CD4-positive, alpha-beta T cell treated with Interleukin-4 for 4 hours (primary cell): ENCODE measurements around the gene DLK1.

Source experiments
- DNase-seq: peaks from one replicate; pipeline ENCODE4 v3.0.0-alpha.2; 2020

Gene DLK1

DNA sequence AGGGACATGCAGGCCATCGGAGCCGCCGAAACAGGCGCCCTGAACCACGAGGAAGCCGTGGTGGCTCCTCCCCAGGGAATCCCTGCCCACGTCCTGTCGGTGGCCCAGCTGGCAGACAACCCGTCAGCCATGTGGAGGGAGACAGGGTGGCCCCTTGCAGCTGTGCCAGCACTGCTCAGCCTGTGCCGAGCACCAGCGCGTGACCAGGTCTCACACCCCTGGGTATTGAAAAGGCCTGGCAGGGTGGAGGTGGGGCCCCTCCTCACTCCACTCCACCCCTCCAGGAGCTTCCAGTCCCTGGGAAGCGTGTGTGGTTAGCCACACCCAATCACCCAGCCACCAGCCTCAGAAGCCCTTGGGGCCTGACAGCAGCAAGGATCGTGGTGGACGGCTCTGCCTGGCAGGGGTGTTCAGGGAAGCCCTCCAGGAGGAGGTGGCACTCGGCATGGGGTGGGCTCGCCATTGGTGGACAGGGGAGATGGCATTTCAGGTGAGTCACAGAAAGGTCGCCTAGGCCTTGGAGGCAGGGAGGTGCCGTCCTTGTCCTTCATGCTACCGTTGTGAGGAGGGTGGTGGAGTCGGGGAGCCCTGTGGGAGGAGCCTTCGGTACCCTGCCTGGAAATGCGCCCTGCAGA is 12.3 kb upstream of the DLK1 start:
- no peak for DNase-seq

DNA sequence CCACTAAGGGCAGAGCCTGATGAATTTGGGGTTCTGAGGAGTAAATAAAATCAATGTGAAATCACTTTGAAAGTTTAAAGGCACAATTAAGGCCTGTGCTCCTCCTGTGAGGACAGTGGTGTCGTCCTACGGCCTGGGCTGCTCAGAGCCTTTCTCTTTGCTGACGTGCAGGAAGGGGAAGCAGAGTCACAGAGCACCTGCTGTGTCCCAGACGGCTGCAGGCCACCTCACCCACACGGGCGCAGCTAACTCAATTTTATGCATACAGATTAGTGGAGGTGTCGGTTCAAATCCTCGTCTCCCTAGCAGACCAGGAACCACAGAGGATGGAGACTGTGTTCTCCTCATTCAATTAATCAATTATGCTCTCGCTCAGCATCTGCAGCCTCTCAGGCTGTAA is 11.4 kb upstream of the DLK1 start:
- no peak for DNase-seq

DNA sequence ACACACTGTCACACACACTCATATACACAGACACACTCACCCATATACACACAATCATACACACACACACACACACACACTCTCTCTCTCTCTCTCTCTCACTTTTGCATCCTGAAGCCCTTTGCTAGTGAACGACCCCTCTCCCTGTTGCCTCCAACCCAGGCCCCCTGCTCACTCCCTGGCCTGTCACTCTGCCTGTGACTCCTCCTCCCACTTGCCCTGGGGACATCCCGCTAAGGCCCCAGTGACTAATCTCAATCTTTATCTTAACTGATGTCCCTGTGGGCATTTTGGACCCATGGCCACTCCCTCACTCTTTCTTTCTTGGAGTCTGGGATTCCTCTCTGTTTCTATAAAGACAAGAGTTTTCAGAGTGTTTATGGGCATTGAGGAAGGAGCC is 10.9 kb upstream of the DLK1 start:
- DNase-seq: no peak

DNA sequence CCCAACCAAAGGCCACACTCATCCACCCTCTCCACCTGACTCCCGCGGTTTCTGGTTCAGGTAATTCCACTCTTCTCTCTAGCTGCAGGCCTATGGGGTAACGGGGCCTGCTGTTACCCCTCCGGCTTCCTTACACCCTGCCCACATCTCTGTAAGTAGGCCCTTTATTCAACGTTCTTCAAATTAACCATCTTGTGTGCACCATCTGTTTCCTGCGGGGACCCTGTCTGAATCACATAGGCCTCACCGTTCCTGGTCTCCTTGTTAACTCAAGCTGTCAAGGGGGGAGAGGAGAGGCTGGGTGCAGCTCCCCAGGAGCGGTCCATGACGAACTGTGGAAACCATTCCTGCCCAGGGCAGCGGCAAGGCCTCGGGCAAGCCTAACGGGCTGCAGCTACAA is 9.3 kb upstream of the DLK1 start:
- no peak for DNase-seq

DNA sequence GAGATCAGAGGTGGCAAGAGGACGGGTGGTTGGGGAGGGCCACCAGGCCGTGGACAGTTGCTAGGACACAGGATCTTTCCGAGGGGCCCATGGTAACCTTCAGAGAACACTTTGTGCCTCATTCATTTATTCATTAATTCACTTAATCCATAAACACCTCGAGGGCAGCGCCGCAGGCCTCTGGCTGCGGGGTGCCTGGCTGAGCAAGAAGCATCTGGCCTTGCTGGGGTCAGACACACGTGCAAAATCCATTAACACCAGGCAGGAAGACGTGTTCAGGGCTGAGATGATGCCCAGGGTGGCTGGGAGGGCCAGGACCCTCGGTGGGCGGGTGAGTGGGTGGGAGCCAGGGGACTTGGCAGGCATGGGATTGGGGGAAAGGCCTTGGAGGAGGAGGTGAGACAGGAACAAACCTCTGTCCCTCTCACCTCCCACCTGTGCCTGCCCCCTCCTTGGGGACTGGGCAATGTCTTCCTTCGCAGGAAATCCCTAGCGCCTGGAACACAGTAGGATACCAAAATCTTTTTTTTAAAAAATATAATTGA is 6.6 kb upstream of the DLK1 start:
- no peak for DNase-seq

DNA sequence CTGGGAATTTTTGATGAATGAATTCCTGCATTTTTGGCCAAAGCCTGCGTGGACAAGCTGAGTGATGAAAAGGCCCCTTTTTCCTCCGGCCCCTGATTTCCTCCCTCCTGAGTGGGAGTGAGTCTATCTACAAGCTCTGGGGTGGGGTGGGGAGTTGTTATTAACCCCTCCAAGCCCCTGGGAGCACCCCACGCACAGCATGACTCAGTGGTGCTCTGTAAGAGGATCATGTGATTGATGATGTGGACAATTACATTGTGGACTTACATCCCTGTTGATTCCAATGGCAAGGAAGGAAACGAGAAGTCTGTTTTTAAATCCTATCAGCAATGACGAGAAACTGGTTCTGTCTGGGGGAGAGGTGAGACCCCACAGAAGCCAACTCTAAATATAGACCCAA is 5.1 kb upstream of the DLK1 start:
- DNase-seq: no peak

DNA sequence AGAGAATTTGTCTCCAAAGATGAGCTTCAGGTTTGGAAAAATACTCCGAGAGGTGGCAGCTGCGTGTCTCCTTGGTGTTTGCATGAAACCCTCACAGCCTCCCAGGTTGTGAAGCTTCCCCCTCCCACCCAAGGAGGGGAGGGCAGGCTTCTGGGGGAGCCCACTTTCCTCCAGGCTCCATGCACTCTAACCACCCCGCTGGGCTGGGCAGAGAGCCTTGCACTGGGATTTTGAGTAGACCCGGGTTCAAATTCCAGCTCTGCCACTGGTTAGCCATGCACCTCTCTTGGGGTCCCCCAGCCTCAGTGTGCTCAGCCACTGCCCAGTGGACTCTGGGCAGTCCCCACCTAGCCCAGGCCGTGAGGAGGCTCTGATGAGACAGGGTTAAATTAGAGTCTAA is 4.3 kb upstream of the DLK1 start:
- no peak for DNase-seq

DNA sequence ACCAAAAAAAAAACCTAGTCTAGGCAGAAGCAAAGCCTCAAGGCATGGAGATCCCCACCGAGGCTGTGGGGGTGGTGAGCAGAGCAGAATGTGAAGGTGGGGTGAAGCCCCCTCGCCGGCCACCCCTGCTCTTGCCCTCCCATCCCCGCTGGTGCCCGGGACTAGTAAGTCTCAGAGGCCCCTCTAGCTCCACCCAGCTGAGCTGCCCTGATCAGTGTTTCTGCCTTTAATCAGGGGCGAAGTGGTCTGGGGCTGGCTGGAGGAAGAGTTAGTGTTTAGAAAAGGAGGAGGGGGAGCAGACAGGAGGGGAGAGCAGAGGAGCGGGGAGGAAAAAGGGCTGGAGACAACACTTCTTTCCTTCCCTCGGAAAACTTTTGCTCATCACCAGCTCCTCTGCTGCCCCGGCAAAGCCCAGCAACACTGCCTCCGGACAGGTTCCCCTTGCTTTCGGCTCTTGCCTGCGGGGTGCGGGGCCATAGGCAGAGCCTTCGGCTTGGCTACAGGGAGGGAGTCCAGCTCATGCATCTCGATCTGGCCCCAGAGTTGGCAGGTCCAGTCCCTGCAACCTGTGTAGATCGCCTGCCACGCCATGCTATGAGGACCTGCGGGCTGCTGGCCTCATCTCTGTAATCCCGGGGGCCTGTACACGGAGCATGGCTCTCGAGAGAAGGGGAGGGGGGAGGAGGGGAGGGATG is 3.4 kb upstream of the DLK1 start:
- no peak for DNase-seq

DNA sequence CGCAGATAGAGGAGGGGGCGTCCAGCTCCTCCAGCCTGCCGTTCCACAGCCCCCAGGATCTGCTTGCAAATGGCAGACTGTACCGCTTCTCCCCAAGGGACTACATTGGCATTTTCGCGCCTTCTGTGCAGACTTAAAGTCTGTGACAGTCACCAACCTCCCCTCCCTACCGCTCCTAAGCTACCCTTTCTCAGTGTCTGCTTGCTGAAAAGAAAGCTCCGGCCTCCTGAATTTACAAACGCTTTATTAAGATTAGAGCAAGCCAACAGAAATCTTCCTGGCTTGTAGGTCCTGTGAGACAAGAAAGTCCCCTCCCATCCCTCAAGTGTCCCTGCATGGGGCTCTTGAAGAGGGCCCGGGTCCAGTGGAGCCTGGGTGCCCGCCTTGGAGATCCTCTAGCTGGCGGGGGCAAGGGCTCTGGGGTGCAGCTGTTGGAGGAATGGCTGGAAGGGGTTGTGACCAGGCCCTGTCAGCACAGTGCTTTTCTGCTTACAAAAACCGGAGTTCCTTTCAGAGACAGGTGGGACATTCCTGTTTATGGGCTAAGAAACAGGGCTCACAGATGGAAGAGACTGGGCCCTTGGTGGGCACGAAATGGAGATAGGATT is 2.8 kb upstream of the DLK1 start:
- no peak for DNase-seq

DNA sequence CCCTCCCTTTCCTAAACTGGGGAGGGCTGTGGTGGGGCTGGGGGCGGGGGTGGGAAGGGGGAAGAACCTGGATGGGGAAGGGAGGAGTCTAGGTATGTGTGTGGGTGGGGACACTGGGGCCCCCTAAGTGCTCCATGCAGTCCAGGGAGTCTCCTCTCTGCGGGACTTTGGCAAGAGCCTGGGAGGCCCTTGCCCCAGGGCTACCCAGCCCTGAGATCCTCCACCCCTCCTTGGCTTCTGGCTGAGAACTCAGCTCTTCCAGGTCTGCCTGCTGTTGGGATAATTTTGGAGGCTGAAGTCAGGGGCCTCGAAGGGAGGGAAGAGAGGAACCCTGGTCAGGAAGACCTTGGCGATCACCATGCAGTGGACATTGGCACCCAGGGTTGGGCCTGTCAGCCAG is 2.2 kb upstream of the DLK1 start:
- DNase-seq: no peak

DNA sequence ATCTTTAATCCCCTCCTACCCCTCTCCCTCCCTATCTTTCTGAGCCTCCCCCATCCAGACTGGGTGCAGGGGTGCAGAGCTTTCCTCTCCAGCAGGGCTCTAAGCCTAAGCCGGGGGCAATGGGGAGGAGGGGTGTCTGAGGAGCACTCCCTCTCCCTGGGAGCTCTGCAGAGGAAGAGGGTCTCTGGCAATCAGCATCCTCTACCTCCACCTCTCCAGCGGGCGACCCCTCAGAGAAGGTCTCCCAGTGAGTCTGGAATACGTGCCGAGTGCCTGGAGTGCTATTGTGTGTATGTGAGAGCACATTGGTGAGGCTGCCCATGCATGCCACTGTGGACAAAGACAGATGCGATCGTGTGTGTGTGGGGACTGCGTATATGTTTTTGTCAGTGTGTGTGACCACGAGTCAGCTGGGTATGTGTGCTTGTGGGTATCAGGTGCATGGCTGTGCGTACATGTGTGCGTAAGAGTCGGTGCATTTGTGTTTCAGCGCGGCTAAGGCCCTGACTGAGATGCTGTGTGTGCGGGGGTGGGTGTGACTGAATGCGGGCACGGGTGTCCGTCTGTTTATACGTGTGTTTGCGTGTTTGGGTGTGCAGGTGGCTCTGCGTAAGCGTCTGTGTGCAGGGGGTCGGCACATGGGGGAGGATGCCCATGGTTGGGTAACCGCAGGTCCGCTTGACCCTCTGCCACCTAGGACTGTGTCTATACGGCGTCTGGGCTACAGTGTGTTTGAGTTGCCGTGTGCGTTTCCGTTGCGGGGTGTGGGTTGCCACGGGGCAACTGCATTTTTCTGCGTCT is 905 bp upstream of the DLK1 start:
- no peak for DNase-seq

DNA sequence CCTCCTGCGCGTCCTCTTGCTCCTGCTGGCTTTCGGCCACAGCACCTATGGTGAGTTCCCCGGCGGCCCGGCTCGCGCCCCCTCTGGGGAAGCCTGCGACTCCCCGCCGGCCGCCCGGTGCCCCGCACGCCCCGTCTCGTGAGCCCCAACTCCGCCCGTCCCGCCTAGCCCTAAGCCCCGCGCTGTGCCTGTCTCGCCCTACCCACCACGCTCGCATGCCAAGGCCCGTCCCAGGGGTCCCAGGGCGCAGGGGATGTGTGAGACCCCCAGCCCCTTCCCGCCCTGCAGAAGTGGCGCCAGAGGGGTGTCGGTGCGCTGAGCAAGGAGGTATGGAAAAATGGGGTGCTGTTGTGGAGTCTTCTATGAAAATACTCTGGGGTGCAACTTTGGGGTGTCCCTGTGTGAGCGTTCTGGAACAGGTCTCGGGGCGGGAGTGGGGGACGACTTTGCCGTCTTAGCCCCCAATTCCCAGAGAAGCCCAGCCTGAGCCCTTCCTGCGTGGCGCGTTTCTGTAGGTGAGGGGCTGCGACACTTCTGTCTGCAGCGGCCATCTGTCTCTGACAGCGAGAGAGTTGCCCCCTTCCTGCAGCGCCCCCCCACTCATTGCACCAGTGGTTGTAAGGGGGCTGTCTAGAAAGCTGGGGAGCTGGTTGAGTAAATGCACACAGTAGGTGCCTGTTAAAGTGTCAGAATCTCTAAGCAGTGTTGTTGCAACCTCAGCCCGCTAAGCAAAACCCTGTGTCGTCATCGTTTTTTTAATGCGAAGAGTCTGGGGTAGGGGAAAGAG is 587 bp downstream of the DLK1 start:
- no peak for DNase-seq

DNA sequence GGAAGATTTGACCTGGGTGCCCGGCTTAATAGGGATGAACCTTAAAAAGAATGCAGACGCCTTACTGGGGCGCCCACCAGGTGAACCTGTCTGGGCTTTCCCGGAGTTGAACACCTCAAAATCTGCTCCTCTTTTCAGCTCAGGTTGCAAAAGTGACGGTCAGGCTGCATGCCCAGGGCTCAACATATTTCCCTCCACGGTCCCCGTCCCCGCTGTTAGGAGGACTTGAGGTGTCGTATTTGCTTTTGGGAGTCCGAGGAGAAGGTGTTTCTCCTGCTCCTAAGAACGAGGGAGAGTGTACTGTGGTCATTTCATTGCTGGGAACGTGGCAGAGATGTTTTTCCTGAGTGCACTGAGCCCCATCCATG is 1.2 kb downstream of the DLK1 start:
- DNase-seq: no peak

DNA sequence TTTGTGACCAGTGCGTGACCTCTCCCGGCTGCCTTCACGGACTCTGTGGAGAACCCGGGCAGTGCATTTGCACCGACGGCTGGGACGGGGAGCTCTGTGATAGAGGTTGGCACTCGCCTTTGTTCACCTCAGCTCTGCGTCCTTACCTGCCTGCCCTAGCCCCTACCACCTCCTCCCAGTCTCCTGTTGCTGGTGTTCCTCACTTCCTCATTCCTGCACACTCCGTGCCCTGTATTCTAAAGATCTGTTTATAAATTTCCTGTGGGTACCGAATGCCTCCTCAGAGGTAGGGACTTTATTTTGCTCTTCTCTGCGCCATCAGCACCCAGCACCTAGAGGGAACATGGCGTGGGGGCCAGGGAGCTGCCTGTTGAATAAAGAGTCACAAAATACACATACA is 2.3 kb downstream of the DLK1 start:
- DNase-seq: no peak

DNA sequence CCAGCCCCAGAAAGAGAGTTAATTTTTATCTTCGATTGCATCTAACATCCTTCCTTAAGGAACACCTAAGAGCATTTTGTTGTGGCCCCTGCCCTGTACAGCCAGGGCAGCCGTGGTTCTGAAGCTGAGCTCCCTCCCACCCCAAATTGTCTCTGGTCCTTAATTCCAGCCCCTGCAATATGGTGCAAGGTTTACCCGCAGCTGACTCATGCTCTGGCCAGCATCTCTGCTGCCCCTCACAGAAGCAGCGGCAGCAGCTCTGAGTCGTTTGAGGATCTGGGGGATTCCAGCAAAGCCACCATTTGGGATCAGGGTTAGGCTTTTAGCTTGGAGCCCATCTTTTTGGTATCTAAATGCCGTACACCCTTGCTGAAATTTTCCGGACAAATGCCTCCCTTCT is 3.3 kb downstream of the DLK1 start:
- no peak for DNase-seq

DNA sequence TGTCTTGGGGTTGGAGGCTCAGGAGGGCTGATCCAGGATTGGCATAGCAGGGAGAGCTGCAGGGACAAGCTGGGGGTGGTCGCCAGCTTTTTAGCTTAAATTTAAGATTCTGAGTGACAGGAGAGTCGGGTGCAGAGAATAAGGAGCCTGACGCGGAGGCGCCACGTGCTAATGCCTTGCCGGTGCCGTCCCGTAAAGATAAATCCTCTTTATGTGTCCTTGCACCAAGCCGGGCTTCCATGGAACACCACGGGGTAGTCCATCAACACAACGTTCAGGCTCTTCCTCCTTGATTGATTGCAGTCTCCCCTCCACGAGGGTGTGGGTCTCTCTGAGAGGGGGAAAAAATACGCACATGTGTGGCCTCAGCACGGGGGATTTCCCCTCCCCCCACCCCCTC is 3.9 kb downstream of the DLK1 start:
- no peak for DNase-seq

DNA sequence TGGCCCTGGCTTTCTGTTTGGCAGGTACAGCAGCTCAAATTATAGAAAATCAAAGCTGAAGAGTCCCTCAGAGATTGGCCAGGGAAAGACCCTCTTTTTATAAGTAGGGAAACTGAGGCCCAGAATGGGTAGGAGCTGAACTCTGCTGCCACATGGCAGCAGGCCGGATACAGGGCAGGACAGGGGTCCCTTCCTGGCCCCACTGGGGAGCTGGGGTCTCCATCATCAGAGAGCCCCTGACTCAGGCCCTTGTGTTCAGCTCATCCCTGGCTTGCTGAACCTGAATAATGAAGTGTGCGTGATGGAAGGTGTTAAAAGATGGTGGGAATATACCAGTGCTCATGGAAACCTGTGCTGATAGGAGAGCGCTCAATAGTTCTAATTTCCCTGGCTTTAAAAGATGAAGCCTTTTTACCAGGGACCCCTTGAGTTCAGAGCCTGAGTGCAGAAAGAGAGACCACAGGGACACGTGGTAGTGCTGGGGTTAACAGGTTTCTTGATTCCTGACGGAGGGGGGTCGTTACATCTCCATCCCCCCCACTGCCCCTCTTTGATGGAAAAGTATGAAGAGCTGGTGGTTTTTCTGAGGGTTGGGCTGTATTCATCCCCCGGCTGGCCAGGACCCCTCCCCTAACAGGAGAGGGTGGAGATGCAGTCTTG is 4.4 kb downstream of the DLK1 start:
- no peak for DNase-seq

DNA sequence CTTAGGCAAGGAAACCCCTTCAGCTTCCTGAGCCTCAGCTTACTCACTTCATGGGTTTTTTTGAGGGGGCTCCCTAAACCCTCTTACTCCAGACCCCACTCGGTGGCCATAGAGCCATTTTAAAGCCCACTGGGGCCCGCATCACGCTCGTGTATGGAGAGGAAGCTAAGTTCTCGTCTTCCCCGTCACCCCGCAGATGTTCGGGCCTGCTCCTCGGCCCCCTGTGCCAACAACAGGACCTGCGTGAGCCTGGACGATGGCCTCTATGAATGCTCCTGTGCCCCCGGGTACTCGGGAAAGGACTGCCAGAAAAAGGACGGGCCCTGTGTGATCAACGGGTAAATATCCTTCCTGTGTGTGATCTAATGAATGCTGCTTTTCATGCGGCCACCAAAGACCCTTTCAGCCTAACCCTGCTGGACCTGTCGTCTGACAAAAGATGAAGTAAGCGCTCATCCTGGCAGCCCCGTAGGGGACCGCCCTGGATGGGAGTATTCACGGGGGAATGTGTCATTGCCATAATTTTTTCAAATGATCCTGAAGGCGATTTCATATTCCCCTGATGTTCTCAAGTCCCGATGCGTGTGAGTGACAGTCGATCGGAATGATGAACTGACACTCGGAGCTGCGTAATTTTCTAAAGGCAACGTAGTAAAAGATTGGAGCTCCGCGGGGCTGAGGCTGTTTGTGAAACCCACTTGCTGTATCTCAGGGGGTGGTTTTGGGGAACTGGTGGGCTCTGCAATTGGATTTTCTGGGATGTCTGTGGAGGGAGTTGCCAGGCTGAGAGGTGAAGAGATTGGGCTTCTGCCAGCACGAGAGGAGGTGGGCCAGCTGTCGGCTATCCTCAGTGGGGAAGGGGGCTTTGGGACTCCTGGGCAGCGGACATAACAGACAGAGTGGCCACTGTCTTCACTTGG is 5.4 kb downstream of the DLK1 start:
- DNase-seq: no peak

DNA sequence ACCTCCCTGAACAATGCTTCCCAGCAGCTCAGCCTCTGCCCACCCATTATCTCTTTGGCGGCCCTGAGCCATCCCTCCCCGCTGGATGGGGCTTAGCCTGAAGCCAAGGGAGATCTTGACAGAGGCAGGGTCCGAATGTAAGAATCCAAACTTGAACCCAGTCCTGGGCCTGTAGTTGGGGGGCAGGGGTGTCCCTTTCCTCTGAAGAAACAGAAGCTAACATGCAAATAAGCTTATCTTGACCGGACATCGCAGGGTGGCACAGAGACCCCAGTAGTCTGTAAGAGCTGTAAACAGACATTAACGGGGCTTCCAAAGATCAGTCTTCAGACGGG is 6.0 kb downstream of the DLK1 start:
- DNase-seq: no peak

DNA sequence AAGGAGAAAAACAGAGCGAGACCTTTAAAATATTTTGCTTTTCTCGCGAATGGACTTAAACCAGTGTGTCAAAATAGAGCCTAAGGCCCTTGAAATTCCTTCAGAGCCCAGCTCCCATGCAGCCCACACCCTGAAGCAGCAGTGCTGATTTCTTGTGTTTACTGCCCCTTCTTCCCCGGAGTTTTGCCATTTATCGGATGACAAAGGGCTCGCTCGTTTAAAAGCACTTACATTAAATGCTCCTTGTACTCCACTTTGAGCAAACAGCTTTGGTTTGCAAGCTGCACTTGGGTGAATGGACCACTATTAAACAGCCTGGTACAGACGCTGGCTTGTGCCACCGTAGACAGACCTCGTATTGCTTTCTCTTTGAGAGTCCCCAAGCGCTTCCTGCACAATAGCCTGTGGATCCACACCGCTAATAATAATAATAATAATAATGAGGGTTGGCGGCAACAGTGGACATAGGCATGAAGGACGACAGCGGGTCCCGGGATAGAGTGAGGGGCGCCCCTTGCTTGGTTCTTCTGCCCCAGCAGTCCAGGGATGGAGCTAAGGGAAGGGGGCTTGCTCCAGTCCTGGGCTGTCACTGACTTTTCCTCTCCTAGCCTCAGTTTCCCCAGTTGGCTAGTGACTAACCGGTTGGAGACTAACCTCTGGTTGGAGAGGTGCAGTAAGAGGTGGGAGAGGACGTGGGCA is 6.6 kb downstream of the DLK1 start:
- no peak for DNase-seq
